Endothelial cell of umbilical vein (primary cell): ENCODE data around the gene GYPC. TPM values are rescaled to one million over a fixed set of nuclear protein-coding genes. Genes with fewer than 3 reads are reported as not detected.

Experiments
- BruUV-seq: library from RNA; stranded (reverse); fragments of 400-500 nt; replicated peaks from 2 replicates; lab custom pipeline; 2021; lab: Mats Ljungman, UMichigan
- CTCF ChIA-PET: fragments of 300-600, 350-600 bp; sonication (Branson Sonifier 250); formaldehyde crosslinking; loops from one replicate; lab custom pipeline; 2021; ENCODE audit warnings: antibody characterized with exemption, inconsistent platforms; lab: Charles Lee
- POLR2A ChIA-PET: fragments of 300-600, 350-600 bp; sonication (Branson Sonifier 250); formaldehyde crosslinking; loops from one replicate; lab custom pipeline; 2021; ENCODE audit warnings: antibody characterized with exemption, inconsistent platforms; lab: Charles Lee
- DNase-seq: peaks from one replicate; pipeline ENCODE4 v3.0.0-alpha.2; 2011; ENCODE audit warnings: low read depth, low spot score
- FAIRE-seq: peaks from 2 replicates; lab custom pipeline; 2011; peaks lifted over from hg19 to GRCh38; lab: Jason Lieb, UNC
- H2AFZ ChIP-seq: 2 replicates; pipeline ENCODE4 v1.6.0; 2012; ENCODE audit warnings: low read depth, low read length, control low read depth, inconsistent platforms
- H3K27ac ChIP-seq: 2 replicates; pipeline ENCODE4 v1.5.1; 2011; ENCODE audit warnings: low read depth, mild to moderate bottlenecking, control low read depth, low read length, moderate library complexity; ENCODE audit not compliant: insufficient read depth
- H3K27me3 ChIP-seq, 2 experiments: 2 replicates each; pipeline versions ENCODE4 v1.6.0 to v1.6.1; 2011; ENCODE audit warnings: low read length in 2 of 2, mixed read lengths in 1 of 2; ENCODE audit not compliant: control insufficient read depth in 2 of 2, insufficient read depth in 2 of 2
- H3K36me3 ChIP-seq, 2 experiments: 2 replicates in 1 of 2; 3 replicates in 1 of 2; pipeline ENCODE4 v1.5.1; 2011; ENCODE audit warnings: low read length in 2 of 2, mild to moderate bottlenecking in 1 of 2, moderate library complexity in 1 of 2; ENCODE audit not compliant: control insufficient read depth in 2 of 2, insufficient read depth in 2 of 2; ENCODE audit errors: extremely low read depth in 1 of 2
- H3K4me1 ChIP-seq: 3 replicates; pipeline ENCODE4 v1.5.1; 2011; ENCODE audit warnings: mild to moderate bottlenecking, low read length; ENCODE audit not compliant: control insufficient read depth, insufficient read depth; ENCODE audit errors: extremely low read depth
- H3K4me2 ChIP-seq: 2 replicates; pipeline ENCODE4 v1.6.1; 2011; ENCODE audit warnings: low read length, control low read depth, mixed read lengths; ENCODE audit not compliant: insufficient read depth
- H3K4me3 ChIP-seq, 3 experiments: fragments of 200-600 bp in 1 of 3; sonication (generic), shearing (Covaris generic) in 1 of 3; replicated peaks in 1 of 3; 2 replicates each; pipeline ENCODE4 v1.5.1; 2011 to 2016; ENCODE audit warnings: control low read depth in 3 of 3, low read length in 3 of 3, mild to moderate bottlenecking in 2 of 3, inconsistent platforms in 1 of 3, low read depth in 1 of 3, moderate library complexity in 1 of 3; ENCODE audit not compliant: insufficient read depth in 1 of 3
- H3K79me2 ChIP-seq: 2 replicates; pipeline ENCODE4 v1.6.0; 2012; ENCODE audit warnings: low read length, inconsistent platforms; ENCODE audit not compliant: control insufficient read depth, insufficient read depth
- H3K9ac ChIP-seq: replicated peaks from 2 replicates; pipeline ENCODE3; 2011; ENCODE audit warnings: low read length, control low read depth; ENCODE audit not compliant: insufficient read depth; ENCODE audit errors: extremely low read depth
- H3K9me1 ChIP-seq: replicated peaks from 3 replicates; pipeline ENCODE4 v1.6.0; 2011; ENCODE audit warnings: mild to moderate bottlenecking, low read length; ENCODE audit not compliant: control insufficient read depth, insufficient read depth; ENCODE audit errors: extremely low read depth
- H3K9me3 ChIP-seq: replicated peaks from 2 replicates; pipeline ENCODE4 v1.5.1; 2012; ENCODE audit warnings: low read length, inconsistent platforms; ENCODE audit not compliant: control insufficient read depth, insufficient read depth
- H4K20me1 ChIP-seq: replicated peaks from 2 replicates; pipeline ENCODE3; 2011; ENCODE audit warnings: mild to moderate bottlenecking, low read length; ENCODE audit not compliant: control insufficient read depth, insufficient read depth; ENCODE audit errors: extremely low read depth
- EZH2 ChIP-seq: IDR thresholded peaks from 2 replicates; pipeline ENCODE4 v1.6.1; 2012; ENCODE audit warnings: borderline replicate concordance, low read depth, mild to moderate bottlenecking, moderate library complexity, low read length, inconsistent platforms; ENCODE audit not compliant: severe bottlenecking
- FOS ChIP-seq: IDR thresholded peaks from 2 replicates; pipeline ENCODE4 v1.6.1; 2011; ENCODE audit warnings: mild to moderate bottlenecking, low read length, moderate library complexity, borderline replicate concordance; ENCODE audit not compliant: insufficient read depth
- GATA2 ChIP-seq: IDR thresholded peaks from 2 replicates; pipeline ENCODE4 v1.7.0; 2011; ENCODE audit warnings: low read depth, mild to moderate bottlenecking, moderate library complexity, mixed read lengths, low read length; ENCODE audit not compliant: insufficient read length, insufficient read depth
- JUN ChIP-seq: IDR thresholded peaks from 2 replicates; pipeline ENCODE4 v1.6.1; 2011; ENCODE audit warnings: borderline replicate concordance, low read depth; ENCODE audit not compliant: insufficient read length, insufficient read depth
- MYC ChIP-seq: IDR thresholded peaks from one replicate; pipeline ENCODE4 v1.6.1; 2011; ENCODE audit warnings: mild to moderate bottlenecking, low read depth, low read length
- POLR2A ChIP-seq: IDR thresholded peaks from 2 replicates; pipeline ENCODE4 v1.6.1; 2012; ENCODE audit warnings: low read depth, mild to moderate bottlenecking, control low read depth, low read length
- POLR2AphosphoS5 ChIP-seq: IDR thresholded peaks from 2 replicates; pipeline ENCODE4 v1.6.1; 2012; ENCODE audit warnings: low read depth, mild to moderate bottlenecking, control low read depth, low read length, moderate library complexity; ENCODE audit not compliant: insufficient read depth
- dilution Hi-C: fragments of 300-500 bp; cut with MboI; formaldehyde crosslinking; loops from one replicate; pipeline ENCODE4 v1.15.0; 2019; ENCODE audit warnings: low sequenced_read_pairs; ENCODE audit not compliant: extremely low pct_ligation_motif_present
- intact Hi-C: fragments of 100-400 bp; cut with micrococcal nuclease; formaldehyde crosslinking; loops from one replicate; pipeline ENCODE4 v1.10.0; 2022
- polyA plus RNA-seq, 4 experiments: library from polyadenylated mRNA; depleted of rRNA in 3 of 4; stranded (reverse) in 3 of 4; unstranded in 1 of 4; fragments of >200 nt; gene quantifications; 2 replicates each; pipeline versions ENCODE4 v1.2.1 to v1.2.3, GENCODE V29; 2011 to 2012; ENCODE audit warnings: missing spikeins in 1 of 4
- total RNA-seq: library from RNA; stranded (reverse); gene quantifications from 2 replicates; pipeline ENCODE4 v1.2.3, GENCODE V29; 2021
- TF ChIP-seq, protein P1 (sequence below), 2 donors: IDR thresholded peaks; 1 replicate in 1 of 2; 2 replicates in 1 of 2; pipeline ENCODE4 v1.5.1; 2011; ENCODE audit warnings: low read length in 2 of 2, mild to moderate bottlenecking in 2 of 2, moderate library complexity in 2 of 2, control low read depth in 1 of 2, inconsistent platforms in 1 of 2, low read depth in 1 of 2; ENCODE audit not compliant: insufficient read depth in 1 of 2; ENCODE audit errors: extremely low read depth in 1 of 2
- TF ChIP-seq, protein P2 (sequence below): IDR thresholded peaks from 2 replicates; pipeline ENCODE4 v1.6.1; 2011; ENCODE audit not compliant: insufficient read depth, insufficient read length

Gene GYPC
- total and polyA plus RNA-seq, 2 donors (not counting 3 experiments of a cell fraction or from before 2014, with no cell fraction given): 3.5 to 13.3 TPM

DNA sequence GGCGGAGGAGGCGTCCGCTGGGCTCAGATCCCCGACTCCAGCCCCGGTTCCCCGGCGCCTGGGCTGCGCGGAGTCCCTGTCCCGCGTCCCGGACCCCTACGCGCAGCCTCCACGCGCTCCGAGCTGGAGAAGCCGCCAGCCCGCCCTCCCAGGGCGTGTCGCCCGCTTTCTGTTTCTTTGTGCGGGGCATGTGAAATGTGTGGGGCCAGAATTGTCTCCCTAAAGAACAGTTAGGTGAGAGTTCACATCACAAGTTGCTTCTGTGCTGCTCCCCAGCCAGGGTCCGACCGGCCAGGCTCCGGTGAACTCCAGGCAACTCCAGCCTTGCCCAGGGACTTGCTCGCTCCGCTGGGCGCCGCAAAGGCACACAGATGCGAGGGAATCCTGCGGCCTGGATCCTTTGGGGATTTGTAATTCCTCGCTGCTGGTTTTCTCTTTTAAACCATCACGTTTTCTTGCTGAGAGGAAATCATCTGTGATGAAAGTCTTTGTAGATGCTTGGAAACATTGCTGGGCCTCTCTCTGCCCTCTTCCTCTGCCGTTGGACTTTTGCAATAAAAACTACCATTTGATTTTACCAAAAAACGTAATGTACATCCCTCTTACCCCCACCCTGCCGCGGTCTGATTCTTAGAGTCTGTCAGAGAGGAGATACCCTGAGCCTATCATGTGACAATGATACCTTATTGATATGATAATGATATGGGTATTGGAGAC is 631 bp downstream of the GYPC start:
- intact Hi-C loops (loop anchor here (5.0 kb wide), 2 partner anchors 121 to 406 kb away; no protein-coding TSS in a partner anchor), dilution Hi-C loops (no loop called here)
- no peaks in the 10 kb centered on the region for H3K36me3 ChIP-seq
- no peaks in the 10 kb centered on the region for H3K9me3 ChIP-seq
- no TSS peak for BruUV-seq
- FAIRE-seq (no peak), DNase-seq (no peak)
- TF ChIP-seq JUN: no peak
- TF ChIP-seq MYC: no peak
- TF ChIP-seq, protein P1, sequence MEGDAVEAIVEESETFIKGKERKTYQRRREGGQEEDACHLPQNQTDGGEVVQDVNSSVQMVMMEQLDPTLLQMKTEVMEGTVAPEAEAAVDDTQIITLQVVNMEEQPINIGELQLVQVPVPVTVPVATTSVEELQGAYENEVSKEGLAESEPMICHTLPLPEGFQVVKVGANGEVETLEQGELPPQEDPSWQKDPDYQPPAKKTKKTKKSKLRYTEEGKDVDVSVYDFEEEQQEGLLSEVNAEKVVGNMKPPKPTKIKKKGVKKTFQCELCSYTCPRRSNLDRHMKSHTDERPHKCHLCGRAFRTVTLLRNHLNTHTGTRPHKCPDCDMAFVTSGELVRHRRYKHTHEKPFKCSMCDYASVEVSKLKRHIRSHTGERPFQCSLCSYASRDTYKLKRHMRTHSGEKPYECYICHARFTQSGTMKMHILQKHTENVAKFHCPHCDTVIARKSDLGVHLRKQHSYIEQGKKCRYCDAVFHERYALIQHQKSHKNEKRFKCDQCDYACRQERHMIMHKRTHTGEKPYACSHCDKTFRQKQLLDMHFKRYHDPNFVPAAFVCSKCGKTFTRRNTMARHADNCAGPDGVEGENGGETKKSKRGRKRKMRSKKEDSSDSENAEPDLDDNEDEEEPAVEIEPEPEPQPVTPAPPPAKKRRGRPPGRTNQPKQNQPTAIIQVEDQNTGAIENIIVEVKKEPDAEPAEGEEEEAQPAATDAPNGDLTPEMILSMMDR (IDR thresholded peaks at IDR 0.05; ENCODE audit: extremely low read depth in 1 of 2, insufficient read depth in 1 of 2, low read depth in 1 of 2, low read length in 2 of 2): no peak
- TF ChIP-seq, protein P2, sequence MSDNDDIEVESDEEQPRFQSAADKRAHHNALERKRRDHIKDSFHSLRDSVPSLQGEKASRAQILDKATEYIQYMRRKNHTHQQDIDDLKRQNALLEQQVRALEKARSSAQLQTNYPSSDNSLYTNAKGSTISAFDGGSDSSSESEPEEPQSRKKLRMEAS: no peak
- TF ChIP-seq EZH2: no peak
- TF ChIP-seq POLR2AphosphoS5: no peak
- TF ChIP-seq FOS: no peak
- TF ChIP-seq POLR2A: no peak
- TF ChIP-seq GATA2: no peak
- peak overlapping the region in 2 of 3 experiments; percentile 19 to 29 for H3K4me3 ChIP-seq
- ChIA-PET CTCF (interaction anchor here (1.2 kb wide), 1 partner anchor 120 kb away, joined by 4 read pairs; no protein-coding TSS in a partner anchor), POLR2A (no interaction called here)
- H3K27ac ChIP-seq: peak overlapping the region; percentile 23
- H3K9ac ChIP-seq: peak overlapping the region; percentile 12
- peak overlapping the region; percentile 27 for H3K4me2 ChIP-seq
- H2AFZ ChIP-seq: no peak overlapping the region
- peaks cover 28% of the 10 kb centered on the region for H3K4me1 ChIP-seq
- no peaks in the 10 kb centered on the region for H3K27me3 ChIP-seq
- no peaks in the 10 kb centered on the region for H4K20me1 ChIP-seq
- no peaks in the 10 kb centered on the region for H3K79me2 ChIP-seq
- no peaks in the 10 kb centered on the region for H3K9me1 ChIP-seq
